Sigmoid colon (tissue), 7 donors: ENCODE data around the gene MED22. TPM values are rescaled to one million over a fixed set of nuclear protein-coding genes. Genes with fewer than 3 reads are reported as not detected.

Experiments used
- DNase-seq: peaks from one replicate; pipeline ENCODE4 v3.0.0-alpha.2; 2019
- H3K27ac ChIP-seq, 4 donors: fragments of 200-600 bp; sonication (generic); one replicate each; pipeline ENCODE4 v1.5.1; 2016 to 2019; ENCODE audit warnings: mild to moderate bottlenecking in 1 of 4
- H3K27me3 ChIP-seq, 3 donors: fragments of 200-600 bp; sonication (generic); one replicate each; pipeline ENCODE4 v1.5.1; 2019; ENCODE audit warnings: mild to moderate bottlenecking in 1 of 3
- H3K36me3 ChIP-seq, 4 donors: fragments of 200-600 bp; sonication (generic); one replicate each; pipeline ENCODE4 v1.5.1; 2016 to 2019
- H3K4me1 ChIP-seq, 4 donors: fragments of 200-600 bp; sonication (generic); one replicate each; pipeline ENCODE4 v1.5.1; 2017 to 2019
- H3K4me3 ChIP-seq, 4 donors: fragments of 200-600 bp; sonication (generic); one replicate each; pipeline ENCODE4 v1.5.1; 2017 to 2019; ENCODE audit warnings: mild to moderate bottlenecking in 2 of 4, moderate library complexity in 1 of 4
- H3K9me3 ChIP-seq, 4 donors: fragments of 200-600 bp in 3 of 4; sonication (generic) in 3 of 4; one replicate each; pipeline versions ENCODE4 v1.5.1 to v1.6.1; 2013 to 2019
- EP300 ChIP-seq, 4 donors: sonication (generic); formaldehyde crosslinking; IDR thresholded peaks; one replicate each; pipeline ENCODE4 v1.6.1; 2017; ENCODE audit warnings: antibody characterized with exemption in 4 of 4
- POLR2A ChIP-seq, 2 donors: fragments of 450-650 bp; IDR thresholded peaks; one replicate each; pipeline ENCODE4 v1.6.1; 2016; ENCODE audit warnings: antibody characterized with exemption in 2 of 2, mild to moderate bottlenecking in 2 of 2, moderate library complexity in 2 of 2
- POLR2AphosphoS5 ChIP-seq, 4 donors: sonication (generic); formaldehyde crosslinking; IDR thresholded peaks; one replicate each; pipeline ENCODE4 v1.6.1; 2017; ENCODE audit warnings: antibody characterized with exemption in 4 of 4
- WGBS, 2 donors: extraction: QIAGEN DNeasy Blood & Tissue Kit; methylation state at CpG; one replicate each; pipeline ENCODE4 v1.1.7; 2013; 5-methylcytosine and 5-hydroxymethylcytosine counted together
- intact Hi-C: fragments of 100-400 bp; cut with DNase I; formaldehyde crosslinking; loops from one replicate; pipeline ENCODE4 v1.15.1; 2023
- polyA plus RNA-seq, 3 donors: library from polyadenylated mRNA; stranded (reverse); fragments of 200-250 nt; gene quantifications; one replicate each; pipeline ENCODE4 v1.2.3, GENCODE V29; 2013
- total RNA-seq, 4 donors: library from RNA; depleted of rRNA; stranded (reverse); fragments of >200 nt; gene quantifications; one replicate each; pipeline ENCODE4 v1.1.0, GENCODE V29; 2016
- TF ChIP-seq, protein P1 (sequence below), 4 experiments: fragments of 450-650 bp in 3 of 4; fragments of 200-600 bp in 1 of 4; IDR thresholded peaks; one replicate each; pipeline ENCODE4 v1.5.1; 2016 to 2019; ENCODE audit warnings: antibody characterized with exemption in 4 of 4, mild to moderate bottlenecking in 3 of 4, moderate library complexity in 2 of 4
- donor health status: healthy with polysubstance abuse.
- donor health status: Bipolar disorder and iron deficiency.
- donor health status: healthy.

MED22 gene
- total and polyA plus RNA-seq, 7 donors = 8.4 to 31.3 (median 23.7) TPM

- TF ChIP-seq EP300 (IDR thresholded peaks at IDR 0.05) (no peak), POLR2AphosphoS5 (IDR thresholded peaks at IDR 0.05) (no peak), POLR2A (IDR thresholded peaks at IDR 0.05) (no peak)
- TF ChIP-seq, protein P1, sequence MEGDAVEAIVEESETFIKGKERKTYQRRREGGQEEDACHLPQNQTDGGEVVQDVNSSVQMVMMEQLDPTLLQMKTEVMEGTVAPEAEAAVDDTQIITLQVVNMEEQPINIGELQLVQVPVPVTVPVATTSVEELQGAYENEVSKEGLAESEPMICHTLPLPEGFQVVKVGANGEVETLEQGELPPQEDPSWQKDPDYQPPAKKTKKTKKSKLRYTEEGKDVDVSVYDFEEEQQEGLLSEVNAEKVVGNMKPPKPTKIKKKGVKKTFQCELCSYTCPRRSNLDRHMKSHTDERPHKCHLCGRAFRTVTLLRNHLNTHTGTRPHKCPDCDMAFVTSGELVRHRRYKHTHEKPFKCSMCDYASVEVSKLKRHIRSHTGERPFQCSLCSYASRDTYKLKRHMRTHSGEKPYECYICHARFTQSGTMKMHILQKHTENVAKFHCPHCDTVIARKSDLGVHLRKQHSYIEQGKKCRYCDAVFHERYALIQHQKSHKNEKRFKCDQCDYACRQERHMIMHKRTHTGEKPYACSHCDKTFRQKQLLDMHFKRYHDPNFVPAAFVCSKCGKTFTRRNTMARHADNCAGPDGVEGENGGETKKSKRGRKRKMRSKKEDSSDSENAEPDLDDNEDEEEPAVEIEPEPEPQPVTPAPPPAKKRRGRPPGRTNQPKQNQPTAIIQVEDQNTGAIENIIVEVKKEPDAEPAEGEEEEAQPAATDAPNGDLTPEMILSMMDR (IDR thresholded peaks at IDR 0.05) = no peak
- 91 to 93% methylated on average over 7 of the region's 7 CpGs for WGBS, 2 donors
- Histone ChIP-seq H3K36me3 (peaks cover 14 to 45% (median 31%) of the 10 kb centered on the region in 4 donors), H3K27me3 (no peaks in the 10 kb centered on the region), H3K27ac (no peak overlapping the region), H3K4me1 (peaks cover 0 to 33% (median 29%) of the 10 kb centered on the region in 4 donors), H3K9me3 (no peaks in the 10 kb centered on the region), H3K4me3 (no peak overlapping the region)
- DNase-seq = no peak
- intact Hi-C loops = no loop called here
These were observed 6.8 kb upstream of the MED22 start for GRCh38 chr9:133354766-133355165.

DNA sequence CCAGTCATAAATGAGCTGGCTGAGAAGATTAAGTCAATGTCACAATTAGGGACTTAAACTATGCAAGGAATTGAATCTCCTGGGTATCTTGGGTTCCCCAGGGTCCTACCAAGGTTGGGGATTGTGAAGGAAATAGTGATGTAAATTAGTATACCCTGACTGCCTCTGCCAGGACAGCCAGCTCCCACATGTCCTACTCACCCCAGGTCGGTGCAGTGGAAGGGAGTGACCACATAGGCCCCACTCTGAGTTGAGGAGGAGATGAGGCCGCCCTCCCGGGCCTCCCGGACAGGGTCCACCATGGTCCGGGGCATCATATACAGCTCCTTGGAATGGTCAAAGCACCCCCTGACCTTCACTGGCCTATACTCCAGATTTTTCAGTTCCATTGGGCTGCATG is 5.6 kb upstream of the MED22 start:
- DNase-seq = no peak
- H3K4me3 ChIP-seq = no peak overlapping the region
- peaks cover 0 to 46% (median 40%) of the 10 kb centered on the region in 4 donors for H3K4me1 ChIP-seq
- H3K27me3 ChIP-seq = no peaks in the 10 kb centered on the region
- no peaks in the 10 kb centered on the region for H3K9me3 ChIP-seq
- intact Hi-C loops = no loop called here
- WGBS, 2 donors = 83 to 88% methylated on average over 5 of the region's 5 CpGs
- H3K27ac ChIP-seq = no peak overlapping the region
- peaks cover 20 to 51% (median 36%) of the 10 kb centered on the region in 4 donors for H3K36me3 ChIP-seq
- TF ChIP-seq POLR2AphosphoS5 (IDR thresholded peaks at IDR 0.05) (no peak), EP300 (IDR thresholded peaks at IDR 0.05) (no peak), POLR2A (IDR thresholded peaks at IDR 0.05) (no peak)
- TF ChIP-seq, protein P1 (IDR thresholded peaks at IDR 0.05) = no peak

- no peak for DNase-seq
- H3K36me3 ChIP-seq = peaks cover 20 to 51% (median 36%) of the 10 kb centered on the region in 4 donors
- WGBS, 2 donors = 71% methylated on average over 8 of the region's 8 CpGs
- intact Hi-C loops = no loop called here
- TF ChIP-seq EP300 (IDR thresholded peaks at IDR 0.05) (no peak), POLR2A (IDR thresholded peaks at IDR 0.05) (no peak), POLR2AphosphoS5 (IDR thresholded peaks at IDR 0.05) (no peak)
- TF ChIP-seq, protein P1 (IDR thresholded peaks at IDR 0.05) = no peak
- H3K27me3 ChIP-seq = no peaks in the 10 kb centered on the region
- no peaks in the 10 kb centered on the region for H3K9me3 ChIP-seq
- no peak overlapping the region for H3K27ac ChIP-seq
- no peak overlapping the region for H3K4me3 ChIP-seq
- H3K4me1 ChIP-seq = peaks cover 0 to 43% (median 39%) of the 10 kb centered on the region in 4 donors
These were observed 4.9 kb upstream of the MED22 start for GRCh38 chr9:133352635-133353340.

DNA sequence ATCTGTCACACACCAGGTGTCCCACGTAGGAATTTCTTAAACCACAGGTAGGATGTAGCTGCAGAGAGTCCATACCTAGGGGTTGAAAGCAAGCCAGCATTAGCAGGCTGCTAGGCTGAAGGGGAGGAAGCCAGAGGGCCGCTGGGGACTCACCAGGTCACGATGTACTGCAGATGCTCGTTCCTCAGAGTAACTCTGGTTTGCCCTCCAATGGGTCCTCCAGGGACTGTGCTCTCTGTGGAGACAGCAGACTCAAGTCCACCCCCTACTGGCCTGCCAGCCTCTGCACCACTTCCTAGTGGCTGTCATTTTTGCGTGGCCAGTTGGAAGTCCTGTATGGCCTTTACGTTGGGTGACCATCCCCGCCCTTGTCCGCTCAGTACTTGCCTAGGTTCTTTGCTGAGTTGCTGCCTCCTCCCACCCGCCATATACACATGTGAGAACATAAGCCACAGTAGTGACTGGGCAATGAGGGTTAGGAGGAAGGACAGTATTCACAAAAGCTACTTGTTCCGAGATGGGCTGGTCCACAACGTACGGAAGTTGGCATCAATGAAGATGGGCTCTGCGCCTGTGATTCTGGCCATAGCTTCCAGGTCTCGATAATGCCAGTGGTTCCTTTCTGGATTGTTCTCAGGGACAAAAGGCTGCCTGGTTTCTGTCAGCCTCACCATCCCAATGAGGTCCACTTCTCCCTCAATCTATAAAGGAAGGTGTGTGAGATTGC is 4.1 kb upstream of the MED22 start:
- Histone ChIP-seq H3K4me3 (no peak overlapping the region), H3K4me1 (peaks cover 0 to 38% (median 32%) of the 10 kb centered on the region in 4 donors), H3K36me3 (peaks cover 20 to 51% (median 36%) of the 10 kb centered on the region in 4 donors), H3K27ac (no peak overlapping the region), H3K9me3 (no peaks in the 10 kb centered on the region), H3K27me3 (no peaks in the 10 kb centered on the region)
- TF ChIP-seq, protein P1 (IDR thresholded peaks at IDR 0.05) = no peak
- TF ChIP-seq POLR2A (IDR thresholded peaks at IDR 0.05) (no peak), POLR2AphosphoS5 (IDR thresholded peaks at IDR 0.05) (no peak), EP300 (IDR thresholded peaks at IDR 0.05) (no peak)
- intact Hi-C loops = no loop called here
- DNase-seq = no peak
- 83 to 87% methylated on average over 14 of the region's 14 CpGs for WGBS, 2 donors
